ENCODE data around the gene HAUS6. TPM values are rescaled to one million over a fixed set of nuclear protein-coding genes. Genes with fewer than 3 reads are reported as not detected.

HAUS6 gene, protein sequence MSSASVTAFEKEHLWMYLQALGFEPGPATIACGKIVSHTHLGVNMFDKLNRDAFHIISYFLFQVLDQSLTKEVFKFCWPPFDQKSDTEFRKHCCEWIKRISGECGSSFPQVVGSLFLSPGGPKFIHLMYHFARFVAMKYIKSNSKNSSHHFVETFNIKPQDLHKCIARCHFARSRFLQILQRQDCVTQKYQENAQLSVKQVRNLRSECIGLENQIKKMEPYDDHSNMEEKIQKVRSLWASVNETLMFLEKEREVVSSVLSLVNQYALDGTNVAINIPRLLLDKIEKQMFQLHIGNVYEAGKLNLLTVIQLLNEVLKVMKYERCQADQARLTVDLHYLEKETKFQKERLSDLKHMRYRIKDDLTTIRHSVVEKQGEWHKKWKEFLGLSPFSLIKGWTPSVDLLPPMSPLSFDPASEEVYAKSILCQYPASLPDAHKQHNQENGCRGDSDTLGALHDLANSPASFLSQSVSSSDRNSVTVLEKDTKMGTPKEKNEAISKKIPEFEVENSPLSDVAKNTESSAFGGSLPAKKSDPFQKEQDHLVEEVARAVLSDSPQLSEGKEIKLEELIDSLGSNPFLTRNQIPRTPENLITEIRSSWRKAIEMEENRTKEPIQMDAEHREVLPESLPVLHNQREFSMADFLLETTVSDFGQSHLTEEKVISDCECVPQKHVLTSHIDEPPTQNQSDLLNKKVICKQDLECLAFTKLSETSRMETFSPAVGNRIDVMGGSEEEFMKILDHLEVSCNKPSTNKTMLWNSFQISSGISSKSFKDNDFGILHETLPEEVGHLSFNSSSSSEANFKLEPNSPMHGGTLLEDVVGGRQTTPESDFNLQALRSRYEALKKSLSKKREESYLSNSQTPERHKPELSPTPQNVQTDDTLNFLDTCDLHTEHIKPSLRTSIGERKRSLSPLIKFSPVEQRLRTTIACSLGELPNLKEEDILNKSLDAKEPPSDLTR
- total RNA-seq = 10.4 TPM

DNA sequence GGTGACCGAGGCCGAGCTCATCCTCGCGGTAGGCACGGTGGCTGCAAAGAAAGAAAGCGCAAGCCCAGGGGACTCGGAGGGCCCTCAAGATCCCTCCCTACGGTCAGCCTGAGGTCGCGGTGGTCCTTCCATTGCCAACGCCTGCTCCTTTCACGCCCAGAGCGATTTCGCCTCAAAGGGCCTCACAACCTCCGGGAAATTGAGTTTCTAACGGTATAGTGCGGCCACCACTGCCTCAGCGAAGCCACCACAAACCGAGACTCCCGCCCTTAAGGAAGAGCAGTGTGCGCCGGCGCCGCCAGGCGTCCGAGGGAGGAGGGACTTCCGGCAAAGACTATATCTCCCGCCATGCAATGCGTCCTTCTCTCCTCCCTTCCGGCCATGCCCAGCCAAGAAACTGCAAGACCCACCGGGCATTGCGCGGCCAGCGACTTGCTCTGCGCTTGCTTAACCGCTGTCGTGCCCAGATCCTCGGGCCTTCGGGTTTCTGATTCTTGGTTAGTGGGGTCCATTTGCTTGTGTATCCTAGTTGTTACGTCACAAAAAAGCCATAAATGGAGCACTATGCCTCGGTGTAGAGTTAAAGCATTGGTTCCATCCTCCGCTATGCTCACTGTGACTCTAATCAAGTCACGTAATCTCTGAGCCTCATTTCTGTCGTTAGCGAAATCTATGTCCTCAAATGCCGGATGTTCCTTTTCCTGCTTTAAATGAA lies at the start of gene HAUS6:
Gene HAUS6, minus strand, starts transcription at position 274 of the 715 bp plus-strand sequence. Its CDS starts 253 bp downstream, at position 21.

DNA sequence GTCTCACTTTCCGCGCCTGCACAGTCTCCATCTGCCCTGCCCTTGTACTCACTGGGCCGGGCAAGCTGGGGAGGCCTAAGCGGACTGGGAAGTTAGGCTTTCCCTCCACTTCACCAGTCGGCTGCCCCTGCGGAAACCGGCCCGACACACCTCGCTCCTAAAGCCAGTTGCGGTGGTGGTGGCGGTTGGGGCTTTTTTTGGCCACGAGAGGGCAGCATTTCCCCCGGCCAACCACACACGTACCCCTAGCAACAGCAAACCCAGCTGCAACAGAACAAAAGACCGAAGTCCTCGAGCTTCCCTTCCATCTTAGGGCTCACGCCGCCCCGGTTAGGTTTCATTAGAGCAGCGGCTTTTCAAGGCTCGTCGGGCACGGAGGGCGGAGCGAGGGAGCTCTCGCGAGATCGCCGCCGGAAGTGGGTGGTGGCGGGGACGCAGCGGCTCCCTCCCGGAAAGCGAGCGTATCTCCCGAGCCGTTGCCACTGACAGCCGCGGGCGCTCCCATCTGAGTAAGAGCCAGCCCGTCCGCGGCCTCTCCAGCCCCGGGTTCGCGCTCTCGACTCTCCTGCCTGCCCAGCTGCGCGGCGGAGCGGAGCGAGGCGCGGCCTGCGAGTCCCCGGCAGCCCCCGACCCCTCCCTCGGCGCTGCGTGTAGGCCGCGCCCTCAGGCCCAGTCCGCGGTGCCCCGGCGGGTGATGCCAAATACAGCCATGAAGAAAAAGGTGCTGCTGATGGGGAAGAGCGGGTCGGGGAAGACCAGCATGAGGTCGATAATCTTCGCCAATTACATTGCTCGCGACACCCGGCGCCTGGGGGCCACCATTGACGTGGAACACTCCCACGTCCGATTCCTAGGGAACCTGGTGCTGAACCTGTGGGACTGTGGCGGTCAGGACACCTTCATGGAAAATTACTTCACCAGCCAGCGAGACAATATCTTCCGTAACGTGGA lies 53.5 kb downstream of the HAUS6 start, which contains the start of gene RRAGA:
Gene RRAGA, plus strand, starts transcription at position 462 of the 951 bp plus-strand sequence. Its CDS starts 233 bp downstream, at position 695.

DNA sequence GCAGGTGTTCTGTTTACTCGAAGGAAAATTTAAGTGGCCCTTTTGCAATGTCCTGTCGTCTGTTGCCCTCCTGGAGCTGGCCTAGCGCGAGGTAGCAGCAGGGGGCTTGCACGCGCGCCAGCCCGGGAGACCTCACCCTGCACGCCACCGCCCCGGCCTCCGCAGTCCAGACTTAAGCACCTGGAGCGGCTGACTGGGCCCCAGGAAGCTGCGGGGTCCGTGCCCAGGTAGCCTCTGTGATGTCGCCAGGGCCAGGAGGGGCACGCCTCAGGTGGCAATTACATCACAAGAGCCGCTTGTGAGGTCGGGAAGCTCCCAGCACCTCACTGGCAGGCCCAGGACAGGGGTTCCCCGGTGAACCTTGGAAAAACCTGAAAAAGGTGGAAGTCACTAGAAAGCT lies 69.7 kb downstream of the HAUS6 start, which contains the start of gene SAXO1:
Gene SAXO1, minus strand, starts transcription at position 195 of the 400 bp plus-strand sequence. CDS start 301 bp downstream, outside the sequence.

Small RNA genes within 50 kb of the gene (small RNA-seq; reads per million reads assigned to genes)
- gene RF00019 (ENCODE audit: low replicate concordance) (not detected), gene RNU6-264P (ENCODE audit: low replicate concordance) (not detected), gene SCARNA8 (ENCODE audit: low replicate concordance) (15.0 reads per million, percentile 95 among the genes with 10 or more reads in this experiment)

Other genes with a start within 250 kb of the HAUS6 start
- gene SAXO1, start 69.7 kb downstream of the HAUS6 start, total RNA-seq = 0.93 TPM
- gene RRAGA, start 53.5 kb downstream of the HAUS6 start, total RNA-seq = 68.5 TPM
- 77.8 TPM for gene PLIN2, start 24.6 kb upstream of the HAUS6 start, total RNA-seq
- 95.2 TPM for gene DENND4C, start 127.8 kb upstream of the HAUS6 start, total RNA-seq